ENCODE results near the gene LAYN. TPM values are rescaled to one million over a fixed set of nuclear protein-coding genes. Genes with fewer than 3 reads are reported as not detected.
A peak's percentile ranks its signal among the peaks of the same experiment; 100 is the strongest.

Gene LAYN
- total RNA-seq, 1 donor from 2014 or later: 5.3 TPM

- FAIRE-seq (no peak), DNase-seq (ENCODE audit: low read depth) (no peak)
- TF ChIP-seq, protein P1, sequence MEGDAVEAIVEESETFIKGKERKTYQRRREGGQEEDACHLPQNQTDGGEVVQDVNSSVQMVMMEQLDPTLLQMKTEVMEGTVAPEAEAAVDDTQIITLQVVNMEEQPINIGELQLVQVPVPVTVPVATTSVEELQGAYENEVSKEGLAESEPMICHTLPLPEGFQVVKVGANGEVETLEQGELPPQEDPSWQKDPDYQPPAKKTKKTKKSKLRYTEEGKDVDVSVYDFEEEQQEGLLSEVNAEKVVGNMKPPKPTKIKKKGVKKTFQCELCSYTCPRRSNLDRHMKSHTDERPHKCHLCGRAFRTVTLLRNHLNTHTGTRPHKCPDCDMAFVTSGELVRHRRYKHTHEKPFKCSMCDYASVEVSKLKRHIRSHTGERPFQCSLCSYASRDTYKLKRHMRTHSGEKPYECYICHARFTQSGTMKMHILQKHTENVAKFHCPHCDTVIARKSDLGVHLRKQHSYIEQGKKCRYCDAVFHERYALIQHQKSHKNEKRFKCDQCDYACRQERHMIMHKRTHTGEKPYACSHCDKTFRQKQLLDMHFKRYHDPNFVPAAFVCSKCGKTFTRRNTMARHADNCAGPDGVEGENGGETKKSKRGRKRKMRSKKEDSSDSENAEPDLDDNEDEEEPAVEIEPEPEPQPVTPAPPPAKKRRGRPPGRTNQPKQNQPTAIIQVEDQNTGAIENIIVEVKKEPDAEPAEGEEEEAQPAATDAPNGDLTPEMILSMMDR (IDR thresholded peaks at IDR 0.05; ENCODE audit: insufficient read depth, low read length, severe bottlenecking): no peak
- Histone ChIP-seq H3K36me3 (ENCODE audit: control insufficient read depth, insufficient read depth, low read length) (no peaks in the 10 kb centered on the region), H3K27me3 (ENCODE audit: control insufficient read depth, insufficient read depth, low read length) (no peaks in the 10 kb centered on the region), H3K4me3 (ENCODE audit: low read depth, low read length) (no peak overlapping the region)
These were observed 21.9 kb upstream of the LAYN start for GRCh38 chr11:111518668-111519067.

DNA sequence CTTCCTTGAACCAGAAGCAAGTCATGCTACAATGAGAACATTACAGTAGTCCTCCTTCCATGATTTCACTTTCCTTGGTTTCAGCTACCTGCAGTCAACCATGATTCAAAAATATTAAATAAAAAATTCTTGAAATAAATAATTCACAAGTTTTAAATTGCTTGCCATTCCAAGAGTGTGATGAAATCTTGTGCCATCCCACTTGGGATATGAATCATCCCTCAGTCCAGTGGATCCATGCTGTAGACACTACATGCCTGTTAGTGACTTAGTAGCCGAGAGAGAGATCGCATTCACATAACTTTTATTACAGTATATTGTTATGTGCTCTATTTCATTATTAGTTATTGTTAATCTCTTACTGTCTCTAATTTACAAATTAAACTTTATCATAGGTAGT is 20.0 kb upstream of the LAYN start:
- FAIRE-seq (no peak), DNase-seq (ENCODE audit: low read depth) (peak; percentile 81)
- TF ChIP-seq, protein P1 (IDR thresholded peaks at IDR 0.05; ENCODE audit: insufficient read depth, low read length, severe bottlenecking): no peak
- Histone ChIP-seq H3K27me3 (ENCODE audit: control insufficient read depth, insufficient read depth, low read length) (no peaks in the 10 kb centered on the region), H3K4me3 (ENCODE audit: low read depth, low read length) (no peak overlapping the region), H3K36me3 (ENCODE audit: control insufficient read depth, insufficient read depth, low read length) (no peaks in the 10 kb centered on the region)

DNA sequence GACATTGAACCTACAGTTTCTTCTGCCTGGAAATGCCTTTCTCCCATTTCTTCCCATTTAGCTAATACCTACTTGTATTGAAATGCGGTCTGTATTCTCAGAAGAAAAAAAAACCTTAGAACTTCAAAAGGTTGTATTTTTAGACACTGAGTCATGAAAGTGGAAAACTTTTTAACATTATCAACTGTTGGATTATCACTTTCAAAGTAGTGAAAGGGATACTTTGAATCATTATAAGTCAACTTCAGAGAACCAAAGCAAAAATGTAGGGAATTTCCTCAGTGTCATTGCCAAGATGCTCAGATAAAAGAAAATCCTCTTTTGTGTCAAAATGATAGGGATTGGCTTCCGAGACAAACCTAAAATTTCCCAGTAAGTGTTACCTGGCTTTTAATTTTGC is 19.4 kb upstream of the LAYN start:
- Histone ChIP-seq H3K4me3 (ENCODE audit: low read depth, low read length) (no peak overlapping the region), H3K36me3 (ENCODE audit: control insufficient read depth, insufficient read depth, low read length) (no peaks in the 10 kb centered on the region), H3K27me3 (ENCODE audit: control insufficient read depth, insufficient read depth, low read length) (no peaks in the 10 kb centered on the region)
- TF ChIP-seq, protein P1 (IDR thresholded peaks at IDR 0.05; ENCODE audit: insufficient read depth, low read length, severe bottlenecking): no peak
- peak; percentile 34 for DNase-seq (ENCODE audit: low read depth)
- no peak for FAIRE-seq

DNA sequence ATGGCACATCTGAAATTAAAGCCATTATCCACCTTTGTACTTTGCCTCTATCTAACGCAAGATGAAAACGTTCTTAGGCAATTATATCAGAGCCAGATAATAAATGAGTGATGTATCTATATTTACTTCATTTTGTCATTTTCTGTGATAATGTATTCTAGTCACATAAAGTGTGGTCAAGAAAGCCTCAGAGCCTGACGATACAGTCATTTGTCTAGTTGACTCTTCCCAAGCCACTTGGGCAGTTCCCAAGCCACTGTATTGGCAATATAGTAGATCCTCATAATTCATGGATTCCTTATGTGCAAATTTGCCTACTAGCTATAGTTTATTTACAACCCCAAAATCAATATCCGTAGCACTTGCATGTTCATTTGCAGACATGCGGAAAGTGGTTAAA is 18.1 kb upstream of the LAYN start:
- TF ChIP-seq, protein P1 (IDR thresholded peaks at IDR 0.05; ENCODE audit: insufficient read depth, low read length, severe bottlenecking): no peak
- no peaks in the 10 kb centered on the region for H3K36me3 ChIP-seq (ENCODE audit: control insufficient read depth, insufficient read depth, low read length)
- DNase-seq (ENCODE audit: low read depth): no peak
- no peak overlapping the region for H3K4me3 ChIP-seq (ENCODE audit: low read depth, low read length)
- no peaks in the 10 kb centered on the region for H3K27me3 ChIP-seq (ENCODE audit: control insufficient read depth, insufficient read depth, low read length)
- no peak for FAIRE-seq

- Histone ChIP-seq H3K27me3 (ENCODE audit: control insufficient read depth, insufficient read depth, low read length) (no peaks in the 10 kb centered on the region), H3K36me3 (ENCODE audit: control insufficient read depth, insufficient read depth, low read length) (no peaks in the 10 kb centered on the region), H3K4me3 (ENCODE audit: low read depth, low read length) (no peak overlapping the region)
- TF ChIP-seq, protein P1 (IDR thresholded peaks at IDR 0.05; ENCODE audit: insufficient read depth, low read length, severe bottlenecking): no peak
- no peak for DNase-seq (ENCODE audit: low read depth)
- FAIRE-seq: no peak
These were observed 17.2 kb upstream of the LAYN start for GRCh38 chr11:111523343-111523742.

DNA sequence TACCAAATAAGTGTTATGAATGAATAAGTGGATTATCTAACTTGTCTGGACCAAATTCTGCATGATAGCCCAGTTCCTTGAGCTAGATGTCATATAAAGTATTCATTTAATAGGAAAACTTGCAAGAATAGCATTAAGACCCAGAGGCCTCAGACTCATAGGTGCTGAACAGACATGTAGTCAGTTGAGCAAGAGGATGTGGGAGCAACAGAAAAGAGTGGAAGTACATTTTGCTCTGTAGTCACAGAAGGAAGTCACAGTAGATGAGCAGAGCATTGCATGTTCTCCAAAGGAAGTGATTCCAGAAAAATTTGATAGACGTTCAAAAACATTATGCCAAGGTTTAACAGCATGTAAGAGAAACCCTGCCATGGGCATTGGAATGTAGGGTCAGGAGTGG is 16.5 kb upstream of the LAYN start:
- Histone ChIP-seq H3K4me3 (ENCODE audit: low read depth, low read length) (no peak overlapping the region), H3K36me3 (ENCODE audit: control insufficient read depth, insufficient read depth, low read length) (no peaks in the 10 kb centered on the region), H3K27me3 (ENCODE audit: control insufficient read depth, insufficient read depth, low read length) (no peaks in the 10 kb centered on the region)
- TF ChIP-seq, protein P1 (IDR thresholded peaks at IDR 0.05; ENCODE audit: insufficient read depth, low read length, severe bottlenecking): no peak
- peak; percentile 77 for DNase-seq (ENCODE audit: low read depth)
- FAIRE-seq: no peak

Measured in bronchial epithelial cell (primary cell).